Measurements from ENCODE around the gene SPTLC2.

Gene SPTLC2

DNA sequence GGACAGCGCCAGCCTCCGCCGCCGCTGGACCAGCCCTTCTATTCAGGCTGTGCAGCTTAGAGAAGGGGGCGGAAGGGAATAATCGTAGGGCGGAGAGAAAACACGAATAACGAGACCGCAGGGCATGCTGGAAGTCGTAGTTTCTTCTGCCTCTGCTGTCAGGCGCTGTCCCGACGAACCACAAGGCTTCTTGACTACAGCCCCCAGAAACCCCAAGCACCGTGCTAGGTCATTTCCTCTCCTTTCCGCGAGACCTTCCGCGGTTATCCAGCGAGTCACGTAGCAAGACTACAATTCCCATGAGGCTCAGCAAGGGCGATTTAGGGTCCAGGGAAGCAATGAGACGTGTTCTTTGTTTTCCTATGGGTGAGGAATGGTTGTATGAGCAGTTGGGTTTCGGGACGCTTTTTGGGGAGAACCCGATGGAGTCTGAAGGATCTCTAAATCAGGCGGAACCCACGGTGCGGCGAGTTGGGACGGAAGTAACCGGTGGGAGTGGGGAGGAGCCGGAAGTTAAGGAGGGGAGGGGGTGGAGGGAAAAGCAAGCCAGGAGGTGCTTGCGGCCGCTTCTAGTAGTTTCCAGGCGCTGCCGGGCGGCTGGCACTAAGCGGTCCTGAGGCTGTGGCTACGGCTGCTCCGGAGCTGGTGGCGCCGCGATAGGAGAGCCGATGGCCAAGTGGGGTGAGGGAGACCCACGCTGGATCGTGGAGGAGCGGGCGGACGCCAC is 158.8 kb downstream of the SPTLC2 start, which contains the start of the genes AHSA1 and VIPAS39:
Gene AHSA1 (plus strand): TSS at position 572 of the 727 bp plus-strand sequence. CDS start 97 bp downstream, at position 669.
Gene VIPAS39 (minus strand): TSS at position 80 of the 727 bp plus-strand sequence. CDS start 3,499 bp downstream, outside the sequence.
- Histone ChIP-seq H3K79me2 (ENCODE audit: insufficient read depth, low read length) (peaks cover 68% of the 10 kb centered on the region), H3K9ac (ENCODE audit: low read depth, low read length, poor library complexity, severe bottlenecking) (peak within 1 kb of the TSS; percentile 86)
- TF ChIP-seq, protein P1, sequence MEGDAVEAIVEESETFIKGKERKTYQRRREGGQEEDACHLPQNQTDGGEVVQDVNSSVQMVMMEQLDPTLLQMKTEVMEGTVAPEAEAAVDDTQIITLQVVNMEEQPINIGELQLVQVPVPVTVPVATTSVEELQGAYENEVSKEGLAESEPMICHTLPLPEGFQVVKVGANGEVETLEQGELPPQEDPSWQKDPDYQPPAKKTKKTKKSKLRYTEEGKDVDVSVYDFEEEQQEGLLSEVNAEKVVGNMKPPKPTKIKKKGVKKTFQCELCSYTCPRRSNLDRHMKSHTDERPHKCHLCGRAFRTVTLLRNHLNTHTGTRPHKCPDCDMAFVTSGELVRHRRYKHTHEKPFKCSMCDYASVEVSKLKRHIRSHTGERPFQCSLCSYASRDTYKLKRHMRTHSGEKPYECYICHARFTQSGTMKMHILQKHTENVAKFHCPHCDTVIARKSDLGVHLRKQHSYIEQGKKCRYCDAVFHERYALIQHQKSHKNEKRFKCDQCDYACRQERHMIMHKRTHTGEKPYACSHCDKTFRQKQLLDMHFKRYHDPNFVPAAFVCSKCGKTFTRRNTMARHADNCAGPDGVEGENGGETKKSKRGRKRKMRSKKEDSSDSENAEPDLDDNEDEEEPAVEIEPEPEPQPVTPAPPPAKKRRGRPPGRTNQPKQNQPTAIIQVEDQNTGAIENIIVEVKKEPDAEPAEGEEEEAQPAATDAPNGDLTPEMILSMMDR (conservative IDR thresholded peaks at IDR 0.05; ENCODE audit: low read length), result no peak
- TF ChIP-seq EZH2phosphoT487 (IDR thresholded peaks at IDR 0.05; ENCODE audit: borderline replicate concordance), result no peak

DNA sequence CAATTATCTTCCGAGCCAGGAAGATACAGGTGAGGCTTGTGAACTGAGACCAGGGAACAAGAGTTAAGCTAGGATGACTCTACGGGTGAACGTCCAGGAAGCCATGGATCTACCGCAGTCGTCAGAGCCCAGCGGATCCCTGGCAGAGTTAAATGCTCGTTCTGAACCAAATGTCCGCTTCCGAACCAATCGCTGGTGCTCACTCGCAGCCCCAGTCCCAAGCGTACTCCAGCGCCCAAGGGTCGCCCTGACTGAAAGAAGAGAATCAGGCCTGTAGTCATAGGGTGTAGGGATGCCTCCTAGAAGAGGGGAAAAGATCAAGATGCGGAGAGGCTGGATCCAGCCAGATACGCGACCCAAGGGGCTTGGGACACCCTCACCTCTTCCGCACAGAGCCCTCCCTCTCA is 159.3 kb downstream of the SPTLC2 start:
- peak overlapping the region; percentile 86 for H3K9ac ChIP-seq (ENCODE audit: low read depth, low read length, poor library complexity, severe bottlenecking)
- H3K4me3 ChIP-seq (ENCODE audit: low read length, poor library complexity, severe bottlenecking), result peak overlapping the region; percentile 94
- peaks cover 22% of the 10 kb centered on the region; the same call in 1 of the 2 replicates for H3K36me3 ChIP-seq (ENCODE audit: insufficient read depth, low read length)
- H2AFZ ChIP-seq (ENCODE audit: low read length), result peak overlapping the region; percentile 76
- no peak for TF ChIP-seq EZH2phosphoT487 (IDR thresholded peaks at IDR 0.05; ENCODE audit: borderline replicate concordance)
- TF ChIP-seq, protein P1 (conservative IDR thresholded peaks at IDR 0.05; ENCODE audit: low read length), result no peak
- peaks cover 27% of the 10 kb centered on the region for H4K20me1 ChIP-seq (ENCODE audit: insufficient read depth, low read length, poor library complexity, severe bottlenecking)
- H3K4me1 ChIP-seq (ENCODE audit: insufficient read depth, low read length, poor library complexity, severe bottlenecking), result peaks cover 26% of the 10 kb centered on the region
- no peaks in the 10 kb centered on the region for H3K9me3 ChIP-seq (ENCODE audit: insufficient read depth, low read depth, low read length)
- H3F3A ChIP-seq (ENCODE audit: low read depth), result no peaks in the 10 kb centered on the region
- no peaks in the 10 kb centered on the region for H3K27me3 ChIP-seq (ENCODE audit: insufficient read depth, low read length, poor library complexity, severe bottlenecking)
- peaks cover 62% of the 10 kb centered on the region for H3K79me2 ChIP-seq (ENCODE audit: insufficient read depth, low read length)
- H3K4me2 ChIP-seq (ENCODE audit: low read depth, low read length, poor library complexity, severe bottlenecking), result peak overlapping the region; percentile 88
- no peaks in the 10 kb centered on the region for H3K9me2 ChIP-seq (replicated peaks; ENCODE audit: low read depth, low read length)

More for the DNA sequence above, 158.8 kb downstream of the SPTLC2 start, which contains the start of the genes AHSA1 and VIPAS39:
- peak within 1 kb of the TSS; percentile 97 for H3K4me2 ChIP-seq (ENCODE audit: low read depth, low read length, poor library complexity, severe bottlenecking)
- H3F3A ChIP-seq (ENCODE audit: low read depth), result no peaks in the 10 kb centered on the region
- H3K9me2 ChIP-seq (replicated peaks; ENCODE audit: low read depth, low read length), result no peaks in the 10 kb centered on the region
- H3K36me3 ChIP-seq (ENCODE audit: insufficient read depth, low read length), result peaks cover 27% of the 10 kb centered on the region; the same call in 1 of the 2 replicates
- H3K9me3 ChIP-seq (ENCODE audit: insufficient read depth, low read depth, low read length), result no peaks in the 10 kb centered on the region
- H4K20me1 ChIP-seq (ENCODE audit: insufficient read depth, low read length, poor library complexity, severe bottlenecking), result peaks cover 32% of the 10 kb centered on the region
- H3K4me1 ChIP-seq (ENCODE audit: insufficient read depth, low read length, poor library complexity, severe bottlenecking), result peaks cover 26% of the 10 kb centered on the region
- peak within 1 kb of the TSS; percentile 94 for H3K4me3 ChIP-seq (ENCODE audit: low read length, poor library complexity, severe bottlenecking)
- H3K27me3 ChIP-seq (ENCODE audit: insufficient read depth, low read length, poor library complexity, severe bottlenecking), result no peaks in the 10 kb centered on the region
- peak within 1 kb of the TSS; percentile 99 for H2AFZ ChIP-seq (ENCODE audit: low read length)
